GM21515 (cell line): ENCODE results near the gene DHX15.
"Not testable (repeated sequence)": the region's sequence is repeated elsewhere in the genome, so short reads cannot be mapped to it uniquely, and the experiment has no call there.

Experiments used
- ATAC-seq: cut with Tn5 transposase; IDR thresholded peaks from one replicate; pipeline ENCODE4 v1.9.1; 2021; ENCODE audit not compliant: unreplicated experiment

The DHX15 gene

DNA sequence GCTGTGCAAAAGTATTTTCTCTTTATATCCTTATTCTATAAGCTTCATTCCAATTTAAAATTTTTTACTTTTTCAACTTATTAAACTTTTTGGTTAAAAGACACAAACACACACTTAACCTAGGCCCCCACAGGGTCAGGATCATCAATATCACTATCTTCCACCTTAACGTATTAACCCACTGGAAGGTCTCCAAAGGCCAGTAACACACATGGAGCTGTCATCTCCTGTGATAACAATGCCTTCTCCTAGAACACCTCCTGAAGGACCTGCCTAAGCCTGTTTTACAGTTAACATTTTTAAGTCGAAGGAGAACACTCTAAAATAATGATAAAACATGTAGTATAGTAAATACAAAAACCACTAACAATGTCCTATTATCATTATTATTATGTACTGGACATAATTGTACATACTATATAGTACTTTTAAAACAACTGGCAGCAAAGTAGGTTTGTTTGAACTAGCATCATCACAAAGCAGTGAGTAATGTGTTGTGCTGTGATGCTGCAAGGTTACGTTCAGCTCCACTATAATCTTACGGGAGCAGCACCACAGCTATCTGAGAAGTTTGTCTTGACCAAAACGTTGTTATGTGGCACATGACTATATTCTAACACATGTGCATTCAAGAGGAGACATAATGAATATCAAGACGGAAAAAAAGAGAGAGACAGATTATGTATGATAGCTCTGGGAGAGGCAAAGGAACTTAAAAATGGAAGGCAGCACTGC, 33.7 kb downstream of the DHX15 start:
- no peak for ATAC-seq

DNA sequence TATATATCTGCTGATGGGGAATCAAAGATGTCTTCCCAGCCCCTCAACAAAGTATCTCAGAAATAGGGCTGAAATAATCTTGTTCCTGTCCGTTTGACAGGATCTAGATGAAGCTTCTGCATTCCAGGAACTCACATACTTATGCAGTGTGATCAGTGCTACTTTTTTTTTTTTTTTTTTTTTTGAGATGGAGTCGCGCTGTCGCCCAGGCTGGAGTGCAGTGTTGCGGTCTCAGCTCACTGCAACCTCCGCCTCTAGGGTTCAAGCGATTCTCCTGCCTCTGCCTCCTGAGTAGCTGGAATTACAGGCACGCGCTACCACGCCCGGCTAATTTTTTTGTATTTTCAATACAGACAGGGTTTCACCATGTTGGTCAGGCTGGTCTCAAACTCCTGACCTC, 36.4 kb downstream of the DHX15 start:
- ATAC-seq = no peak

DNA sequence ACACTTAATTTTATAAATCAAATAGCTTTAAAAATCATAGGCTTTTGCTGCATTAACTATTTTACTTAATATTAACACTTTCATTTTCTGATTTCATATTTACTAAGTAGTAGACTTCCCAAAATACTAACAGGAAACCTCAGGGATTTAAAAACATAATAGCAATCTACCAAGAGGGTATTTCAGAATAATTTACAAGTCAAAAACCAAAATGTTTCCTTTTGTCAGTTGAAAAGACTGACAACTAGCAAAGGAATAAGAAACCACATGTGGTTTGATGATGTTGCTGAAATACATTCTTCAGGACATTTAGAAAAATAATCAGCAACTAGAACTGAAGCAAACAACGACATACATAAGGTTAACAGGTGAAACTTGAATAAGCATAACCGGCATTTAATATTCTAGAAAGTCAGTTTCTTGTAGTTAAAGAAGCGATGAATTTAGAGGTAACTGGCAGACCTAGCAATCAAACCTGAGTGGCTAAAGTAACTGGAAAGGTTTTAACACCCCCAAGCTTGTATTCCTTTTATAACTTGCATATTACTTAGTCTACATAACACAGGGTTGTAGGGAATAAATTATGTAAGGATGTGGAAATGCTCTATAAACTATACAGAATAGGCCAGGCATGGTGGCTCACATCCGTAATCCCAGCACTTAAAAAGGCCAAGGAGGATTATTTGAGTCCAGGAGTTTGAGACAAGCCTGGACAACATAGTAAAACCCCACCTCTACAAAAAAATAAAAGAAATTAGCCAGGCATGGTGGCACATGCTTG, 40.0 kb downstream of the DHX15 start:
- ATAC-seq = no peak

DNA sequence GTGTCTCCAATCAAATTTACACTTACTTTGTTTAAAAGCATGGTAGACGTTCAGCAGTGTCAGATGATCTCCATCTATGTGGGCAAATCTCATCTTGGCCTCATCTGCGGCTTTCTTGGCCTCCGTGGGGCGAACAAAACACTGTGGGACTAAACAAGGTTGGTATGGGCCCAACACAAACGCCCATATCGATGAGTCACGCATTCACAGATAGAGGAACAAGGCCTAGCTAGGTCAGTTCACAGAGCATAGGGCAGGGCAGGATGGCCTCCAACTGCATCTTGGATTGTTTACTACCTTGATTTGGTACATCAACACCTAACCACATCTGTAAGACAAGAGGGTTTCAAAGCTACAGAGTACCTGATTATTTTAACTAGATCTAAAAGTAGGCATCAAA, 47.3 kb downstream of the DHX15 start:
- ATAC-seq = no peak

DNA sequence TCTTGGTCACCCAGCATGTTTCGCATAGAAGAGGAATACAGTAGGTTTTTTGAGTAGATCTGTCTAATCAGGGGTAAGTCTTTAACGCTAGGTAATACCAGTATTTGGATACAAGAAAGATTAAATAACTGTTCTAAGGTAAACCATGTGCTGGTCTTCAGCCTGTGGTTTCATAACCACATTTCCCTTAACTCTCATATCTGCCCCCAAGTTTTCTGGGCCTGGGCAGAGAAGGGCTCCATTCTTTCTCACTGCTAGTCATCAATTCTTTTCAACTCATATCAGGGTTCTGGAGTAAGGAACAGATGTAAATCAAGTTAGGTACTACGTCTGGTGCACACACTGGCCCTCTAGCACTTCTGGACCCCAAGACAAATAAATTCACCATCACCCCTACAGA, 49.0 kb downstream of the DHX15 start:
- ATAC-seq = no peak

DNA sequence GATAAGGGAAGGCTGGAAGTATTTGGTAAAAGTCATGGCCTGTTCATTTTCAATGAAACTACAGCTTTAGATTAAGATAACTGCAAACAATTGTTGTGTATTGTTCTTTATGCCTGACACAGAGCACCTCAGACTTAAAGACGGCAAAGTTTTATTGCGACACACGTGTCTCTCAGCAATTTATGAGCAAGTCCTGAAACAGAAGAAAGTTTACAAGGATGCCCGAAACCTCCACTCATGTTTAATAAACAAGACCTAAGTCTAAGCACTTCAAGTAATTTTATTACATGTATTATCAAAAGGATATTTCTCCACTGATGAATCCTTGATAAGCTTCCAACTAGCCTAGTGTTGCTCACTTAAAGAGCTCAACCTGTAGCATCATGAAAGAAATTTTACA, 51.0 kb downstream of the DHX15 start:
- ATAC-seq = no peak

DNA sequence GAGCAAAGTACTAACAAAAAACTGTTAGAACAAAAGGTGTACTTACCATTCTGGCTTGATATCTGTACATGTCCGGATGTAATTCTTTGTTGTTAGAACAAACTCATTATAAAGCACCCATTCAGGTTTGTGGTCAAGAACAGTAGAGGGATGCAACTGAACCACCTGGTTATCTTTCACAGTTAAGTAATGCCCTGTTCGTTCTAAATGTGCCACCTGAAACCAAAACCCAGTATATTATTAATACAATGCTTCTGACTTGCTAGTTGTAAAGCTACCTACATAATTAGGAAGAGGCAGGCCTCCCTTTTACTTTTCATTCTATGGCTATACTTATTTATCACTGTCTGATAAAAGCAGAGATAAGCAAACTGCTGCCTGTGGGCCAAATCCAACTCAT, 54.8 kb downstream of the DHX15 start:
- ATAC-seq = no peak

DNA sequence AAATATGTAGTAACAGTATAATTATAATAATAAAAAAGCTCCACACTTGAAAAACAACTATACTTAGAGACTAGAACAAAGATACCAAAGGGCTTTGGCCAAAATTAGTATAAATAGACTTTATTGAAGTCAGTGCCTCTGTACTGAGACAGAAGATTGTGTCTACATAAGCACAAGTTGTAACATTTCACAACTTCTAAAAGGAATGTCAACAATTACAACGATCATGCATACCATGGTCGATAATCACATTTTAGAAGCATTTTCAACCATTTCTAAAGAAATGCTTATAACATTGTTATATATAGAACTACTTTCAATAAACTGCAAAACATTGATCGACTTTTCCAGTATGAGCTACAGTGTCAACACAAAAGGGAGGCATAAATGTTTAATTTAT, 57.0 kb downstream of the DHX15 start:
- ATAC-seq = no peak

DNA sequence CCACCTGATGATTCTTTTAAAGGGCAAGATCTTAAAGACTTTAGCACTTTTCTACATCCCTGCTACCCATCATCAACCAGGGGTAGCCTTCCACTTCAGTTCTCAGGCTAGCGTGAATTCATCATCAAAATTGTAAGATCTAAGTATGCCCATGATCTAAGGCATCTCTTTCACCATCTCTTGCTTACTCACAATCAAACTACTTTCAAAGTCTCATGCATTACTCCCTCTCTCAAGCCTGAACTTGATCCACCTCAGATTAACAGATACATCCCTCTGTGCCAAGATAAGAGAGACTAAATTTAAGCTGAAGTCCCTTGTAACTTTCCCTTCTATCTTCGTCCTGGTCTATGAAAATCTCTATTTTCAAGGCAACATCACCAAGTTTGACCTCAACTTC, 62.8 kb downstream of the DHX15 start:
- no peak for ATAC-seq

DNA sequence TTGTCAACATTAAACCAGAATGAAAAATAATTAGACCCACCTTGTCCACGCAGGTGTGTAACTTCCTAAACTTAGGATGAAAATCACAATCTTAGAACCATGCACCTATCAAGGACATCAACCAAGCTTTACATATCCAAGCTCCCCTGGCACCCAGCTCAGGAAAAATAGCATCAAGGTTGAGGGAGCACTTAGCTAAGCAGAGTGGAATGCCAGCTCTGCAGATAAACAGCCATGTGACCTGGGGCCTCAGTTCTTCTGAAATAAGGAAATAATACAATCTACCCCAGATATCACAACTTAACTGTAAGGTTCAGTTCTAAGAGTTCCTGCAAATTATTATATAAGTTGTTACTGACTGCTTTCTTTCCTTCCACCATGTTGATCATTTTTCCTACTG, 64.7 kb downstream of the DHX15 start:
- no peak for ATAC-seq

DNA sequence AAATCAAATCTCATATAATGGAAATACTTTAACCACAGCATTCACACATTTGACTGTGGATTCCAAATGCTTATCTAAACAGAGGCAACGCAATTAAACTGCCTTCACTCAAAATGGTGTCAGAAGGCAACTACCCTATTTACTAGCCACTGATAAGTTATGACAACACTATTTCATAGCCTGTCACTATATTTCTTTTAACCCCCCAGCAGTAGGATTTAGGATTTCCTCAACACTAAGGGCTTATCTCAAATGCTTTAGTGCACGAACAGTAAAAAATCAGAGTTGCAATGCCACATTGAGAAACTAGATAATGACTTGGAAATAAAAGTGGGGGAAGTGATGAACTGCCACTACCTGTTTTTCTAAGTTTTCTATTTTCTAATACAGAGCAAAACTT, 66.7 kb downstream of the DHX15 start:
- no peak for ATAC-seq

DNA sequence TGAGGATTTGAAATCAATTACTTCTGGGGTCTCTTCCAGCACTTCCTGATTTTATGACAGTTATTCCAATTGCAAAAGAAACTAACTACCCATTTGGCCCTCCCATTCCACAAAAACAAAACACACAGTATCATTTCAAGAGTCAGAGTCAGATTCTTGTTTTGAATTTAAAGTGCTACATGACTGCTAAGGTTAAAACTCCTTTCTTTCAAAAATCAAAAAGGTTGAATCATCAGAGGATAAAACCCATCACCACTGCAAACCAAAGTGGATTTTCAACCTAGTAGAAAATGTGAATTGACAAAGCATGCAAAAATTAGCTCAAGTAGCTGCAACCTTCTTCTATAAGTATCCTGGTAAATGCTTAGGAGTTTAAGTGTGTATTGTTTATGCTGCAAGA, 67.4 kb downstream of the DHX15 start:
- ATAC-seq = no peak

DNA sequence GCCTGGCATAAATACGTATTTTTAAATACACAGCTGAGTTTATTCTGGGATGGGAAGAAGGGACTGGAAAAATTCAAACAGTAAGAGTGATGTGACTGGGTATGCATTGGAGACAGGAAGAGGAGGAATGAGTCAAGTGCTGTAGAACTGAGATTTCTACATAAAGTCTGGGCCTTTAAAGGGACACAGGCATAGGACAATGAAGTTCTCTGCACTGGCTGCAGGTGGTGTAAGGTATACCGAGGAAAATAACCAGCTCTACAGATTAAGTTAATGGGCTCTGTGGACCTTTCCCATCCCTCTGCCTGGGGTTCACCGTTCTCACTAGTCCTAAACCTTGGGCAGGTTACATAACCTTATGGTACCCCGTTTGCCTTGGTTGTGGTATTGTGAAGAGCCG, 68.7 kb downstream of the DHX15 start:
- ATAC-seq = no peak

DNA sequence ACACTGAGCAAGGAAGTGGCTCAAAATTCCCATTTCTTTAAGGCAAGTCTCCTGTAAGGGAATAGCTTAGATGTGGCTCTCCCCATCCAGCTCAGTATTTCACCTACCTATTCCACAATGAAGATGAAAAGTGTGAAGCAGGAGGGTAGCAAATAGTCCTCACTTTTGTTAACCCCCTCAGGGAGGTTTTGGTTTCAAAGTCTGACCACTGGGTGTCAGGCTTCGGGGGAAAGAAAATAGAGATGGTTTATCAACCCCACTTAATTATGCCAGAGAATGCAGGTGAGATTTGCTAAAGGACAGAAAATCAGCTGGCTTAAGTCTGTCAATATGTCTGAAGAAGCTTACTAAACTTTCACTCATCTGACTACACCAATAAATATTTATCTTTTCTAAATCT, 69.5 kb downstream of the DHX15 start:
- ATAC-seq = no peak

DNA sequence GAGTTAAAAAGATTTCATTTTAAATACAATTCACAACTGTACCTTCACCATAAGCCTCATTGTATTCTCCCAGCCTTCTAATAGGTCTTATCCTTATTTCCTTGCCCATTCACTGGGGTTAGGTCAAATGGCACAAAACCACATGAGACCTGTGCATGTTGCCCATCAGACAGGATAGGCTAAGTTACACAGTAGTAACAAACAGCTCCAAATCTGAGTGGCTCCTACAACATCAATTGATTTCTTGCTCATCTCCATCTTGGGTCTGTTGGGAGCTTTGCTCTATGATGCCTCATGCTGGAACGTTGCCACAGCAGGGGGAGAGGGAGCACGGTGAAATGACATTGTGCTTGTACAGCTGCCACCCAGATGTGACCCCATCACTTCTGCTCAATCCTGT, 70.6 kb downstream of the DHX15 start:
- ATAC-seq = no peak

DNA sequence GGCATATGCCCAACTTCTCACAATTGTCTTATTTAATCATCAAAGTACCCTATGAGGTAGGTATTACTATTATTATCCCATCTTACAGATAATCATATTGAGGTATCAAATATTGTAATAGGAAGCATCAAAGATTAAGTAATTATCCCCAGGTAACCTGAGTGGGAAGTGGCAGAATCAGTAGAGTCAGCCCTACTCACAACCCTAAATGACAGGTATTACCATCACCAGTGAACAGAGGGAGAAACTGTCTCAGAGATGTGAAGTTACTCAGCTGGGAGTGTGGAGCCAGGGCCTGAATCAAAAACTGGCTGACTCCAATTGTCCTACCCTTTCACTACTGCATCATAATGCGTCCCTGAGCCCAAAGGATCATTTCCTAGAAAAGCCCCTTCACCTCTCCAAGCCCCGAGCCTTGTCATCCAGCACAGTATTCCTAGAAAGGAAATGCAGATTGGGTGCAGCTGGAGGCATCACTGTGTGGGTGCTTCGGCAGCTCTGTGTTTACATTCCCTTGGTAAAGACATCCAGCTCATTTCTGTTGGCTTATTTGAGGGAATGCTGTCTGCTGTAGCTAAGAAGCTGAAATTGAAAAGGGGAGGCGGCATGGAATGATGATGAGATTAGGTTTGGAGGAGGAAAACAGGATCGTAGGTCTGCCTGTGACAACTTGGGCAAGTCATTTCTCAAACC, 72.8 kb downstream of the DHX15 start:
- no peak for ATAC-seq

DNA sequence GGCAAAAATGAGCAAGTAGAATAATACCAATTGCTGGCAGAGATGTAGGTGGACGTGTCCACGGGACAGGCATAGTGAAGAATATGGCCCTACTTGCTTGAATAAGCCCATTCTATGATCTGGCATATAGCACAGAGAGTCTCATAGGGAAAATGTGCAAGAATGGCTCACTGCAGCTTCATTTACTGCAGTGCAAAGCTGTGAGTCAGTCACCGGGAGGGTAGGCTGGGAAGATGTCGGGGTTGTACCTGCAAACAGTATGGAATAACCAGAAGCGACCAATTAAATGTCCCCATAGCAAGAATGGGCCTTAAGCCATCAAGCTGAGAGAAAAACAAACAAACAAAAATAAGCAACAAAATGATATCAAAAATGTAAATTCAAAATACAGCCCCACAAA, 74.3 kb downstream of the DHX15 start:
- no peak for ATAC-seq

DNA sequence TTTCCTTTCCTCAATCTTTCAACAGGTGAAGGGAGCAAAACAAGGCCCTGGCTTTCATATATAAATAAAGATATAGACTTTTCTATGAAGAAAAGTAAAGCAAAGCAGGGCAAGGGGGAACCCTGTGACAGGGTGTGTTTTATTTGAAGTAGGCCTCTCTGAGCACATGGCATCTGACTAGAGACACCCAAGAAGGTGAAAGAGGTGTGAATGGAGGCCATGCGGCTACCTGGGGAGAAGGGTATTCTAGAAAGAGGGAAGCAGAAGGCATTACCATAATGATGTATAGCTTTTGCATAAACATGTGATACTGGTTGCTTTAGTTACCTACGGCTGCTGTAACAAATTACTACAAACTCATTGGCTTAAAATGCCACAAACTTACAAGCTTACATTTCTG, 75.8 kb downstream of the DHX15 start:
- ATAC-seq = no peak

DNA sequence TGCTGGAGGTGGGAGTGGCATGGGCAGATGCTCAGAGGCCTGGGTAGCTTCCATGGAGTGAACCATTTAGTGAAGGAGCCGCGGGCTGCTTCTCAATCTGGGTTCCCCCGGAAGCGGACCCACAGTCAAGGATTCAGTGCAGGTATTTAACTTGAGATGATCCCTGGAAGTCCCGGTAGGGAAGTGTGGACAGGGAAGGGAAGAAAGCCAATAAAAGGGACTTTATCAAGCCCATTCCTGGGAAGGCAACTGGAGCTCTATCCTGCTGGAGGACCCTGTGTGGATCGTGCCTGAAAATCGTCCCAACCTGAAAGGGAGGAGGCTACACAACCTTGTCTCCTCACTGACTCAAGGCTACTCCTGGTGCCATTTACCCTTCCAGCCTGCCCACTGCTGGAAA, 76.9 kb downstream of the DHX15 start:
- ATAC-seq = no peak

DNA sequence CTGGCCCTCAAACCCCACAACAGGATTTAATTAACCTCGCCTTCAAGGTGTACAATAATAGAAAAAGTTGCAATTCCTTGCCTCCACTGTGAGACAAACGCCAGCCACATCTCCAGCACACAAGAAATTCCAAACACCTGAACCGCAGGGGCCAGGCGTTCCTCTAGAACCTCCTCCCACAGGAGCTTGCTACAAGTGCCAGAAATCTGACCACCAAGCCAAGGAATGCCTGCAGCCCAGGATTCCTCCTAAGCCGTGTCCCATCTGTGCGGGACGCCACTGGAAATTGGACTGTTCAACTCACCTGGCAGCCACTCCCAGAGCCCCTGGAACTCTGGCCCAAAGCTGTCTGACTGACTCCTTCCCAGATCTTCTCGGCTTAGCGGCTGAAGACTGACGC, 81.3 kb downstream of the DHX15 start:
- not testable (repeated sequence) for ATAC-seq

DNA sequence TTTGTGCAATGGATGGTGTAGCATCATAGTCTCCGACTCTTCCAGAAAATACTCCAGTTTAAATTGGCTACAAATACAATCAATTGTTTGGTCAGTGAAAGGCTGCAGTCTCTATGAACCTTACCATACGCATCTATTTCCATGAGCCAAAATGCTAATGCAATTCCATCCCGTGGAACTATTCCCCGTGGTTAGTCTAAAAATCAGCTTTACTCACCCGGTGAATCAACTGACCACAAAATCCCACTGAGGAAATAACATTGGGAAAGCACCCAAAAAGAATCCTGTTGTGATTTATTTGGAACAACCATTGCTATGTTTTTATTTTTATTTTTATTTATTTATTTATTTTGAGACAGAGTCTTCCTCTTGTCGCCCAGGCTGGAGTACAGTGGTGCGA, 87.1 kb downstream of the DHX15 start:
- ATAC-seq = no peak

DNA sequence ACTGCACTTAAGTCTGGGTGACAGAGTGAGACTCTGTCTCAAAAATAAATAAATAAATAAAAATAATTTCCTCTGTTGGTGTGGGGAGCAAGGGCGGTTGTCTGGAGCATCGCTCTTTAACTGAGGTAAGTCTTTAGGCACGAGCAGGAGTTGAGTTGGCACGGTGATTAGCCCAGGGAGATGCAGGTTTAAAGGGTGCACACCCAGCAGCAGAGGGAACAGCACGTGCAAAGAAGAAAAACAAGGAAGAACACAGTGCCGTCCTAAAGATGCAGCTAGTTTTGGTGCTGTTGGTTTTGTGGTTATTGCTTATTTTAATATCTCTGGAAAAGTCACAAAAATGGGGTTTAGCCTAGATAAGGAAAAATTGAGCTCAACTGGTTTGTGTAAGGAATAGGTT, 87.8 kb downstream of the DHX15 start:
- no peak for ATAC-seq
